Measurements from ENCODE around the gene CCL20.

Gene CCL20, protein sequence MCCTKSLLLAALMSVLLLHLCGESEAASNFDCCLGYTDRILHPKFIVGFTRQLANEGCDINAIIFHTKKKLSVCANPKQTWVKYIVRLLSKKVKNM

DNA sequence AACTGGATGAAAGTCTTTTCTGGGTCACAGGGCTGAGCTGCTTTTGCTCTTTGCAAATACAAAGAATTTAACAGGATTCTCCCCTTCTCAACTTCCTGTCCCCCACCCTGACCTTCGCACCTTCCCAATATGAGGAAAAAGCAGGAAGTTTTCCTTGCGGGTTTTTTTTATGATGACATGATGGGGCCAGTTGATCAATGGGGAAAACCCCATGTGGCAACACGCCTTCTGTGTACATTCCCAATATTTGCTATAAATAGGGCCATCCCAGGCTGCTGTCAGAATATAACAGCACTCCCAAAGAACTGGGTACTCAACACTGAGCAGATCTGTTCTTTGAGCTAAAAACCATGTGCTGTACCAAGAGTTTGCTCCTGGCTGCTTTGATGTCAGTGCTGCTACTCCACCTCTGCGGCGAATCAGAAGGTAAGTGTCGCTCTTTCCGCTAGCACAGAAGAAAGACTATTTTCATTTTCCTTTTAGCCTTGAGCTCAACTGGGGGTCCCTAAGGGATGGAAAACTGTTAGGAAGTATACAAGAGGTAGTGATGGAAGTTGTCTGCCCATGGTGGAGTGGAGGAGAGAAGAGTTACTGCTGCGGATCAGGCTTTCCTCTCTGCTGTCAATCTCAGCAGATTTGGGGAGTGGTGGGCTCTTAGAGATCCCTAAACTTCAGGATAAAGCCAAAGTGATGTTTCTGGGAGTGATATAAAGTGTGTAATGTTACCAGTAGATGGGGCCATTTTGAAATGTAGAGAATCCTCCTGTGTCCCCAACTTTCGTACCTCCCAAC lies at the start of gene CCL20:
CCL20 (plus strand) TSS at position 281 of the 792 bp plus-strand sequence; CDS start at position 351, 70 bp downstream.
- H3K9me3 ChIP-seq (ENCODE audit: control insufficient read depth, low read length), result no peaks in the 10 kb centered on the region
- H3K36me3 ChIP-seq (ENCODE audit: control insufficient read depth, insufficient read depth, low read length, severe bottlenecking), result no peaks in the 10 kb centered on the region
- no peaks in the 10 kb centered on the region for H3K27me3 ChIP-seq (replicated peaks; ENCODE audit: control insufficient read depth, insufficient read depth, low read length)
- no peak within 1 kb of the TSS for H3K4me3 ChIP-seq (ENCODE audit: low read length)
- H3K4me1 ChIP-seq (ENCODE audit: control insufficient read depth, insufficient read depth, low read length), result peaks cover 23% of the 10 kb centered on the region
- no peak within 1 kb of the TSS for H3K9ac ChIP-seq (ENCODE audit: low read length)
- no peak for DNase-seq (ENCODE audit: low read depth)

DNA sequence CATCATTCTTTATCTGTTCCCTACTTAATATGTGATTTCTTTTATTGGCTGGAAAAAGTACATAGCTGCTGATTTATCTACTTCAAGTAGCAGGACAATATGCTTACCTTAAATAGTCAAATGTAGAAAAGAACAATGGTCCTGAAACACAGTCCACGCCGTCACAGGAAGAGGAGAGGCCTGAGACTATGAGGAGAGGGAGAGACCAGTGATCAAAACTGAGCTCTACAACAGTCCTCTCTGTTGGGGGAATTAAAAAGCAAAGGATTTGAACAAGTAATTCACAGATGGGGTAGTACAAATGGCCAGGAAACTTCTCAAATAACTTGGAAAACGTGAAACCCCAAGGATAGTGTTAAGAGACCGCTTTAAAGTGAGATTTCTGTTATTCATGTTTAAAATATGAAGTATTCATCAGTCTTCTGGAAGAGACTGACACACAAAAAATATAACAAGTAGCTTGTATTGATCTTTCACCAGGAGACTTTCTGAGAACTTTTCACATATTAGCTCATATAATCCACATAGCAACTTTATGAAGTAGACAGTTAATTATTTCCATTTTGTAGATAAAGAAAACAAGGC lies 47.8 kb upstream of the CCL20 start:
- H3K4me3 ChIP-seq (ENCODE audit: low read length), result no peak overlapping the region
- no peaks in the 10 kb centered on the region for H3K36me3 ChIP-seq (ENCODE audit: control insufficient read depth, insufficient read depth, low read length, severe bottlenecking)
- H3K9ac ChIP-seq (ENCODE audit: low read length), result peak overlapping the region; percentile 52
- H3K9me3 ChIP-seq (ENCODE audit: control insufficient read depth, low read length), result no peaks in the 10 kb centered on the region
- H3K4me1 ChIP-seq (ENCODE audit: control insufficient read depth, insufficient read depth, low read length), result peaks cover 24% of the 10 kb centered on the region
- no peak for DNase-seq (ENCODE audit: low read depth)
- no peaks in the 10 kb centered on the region for H3K27me3 ChIP-seq (replicated peaks; ENCODE audit: control insufficient read depth, insufficient read depth, low read length)

DNA sequence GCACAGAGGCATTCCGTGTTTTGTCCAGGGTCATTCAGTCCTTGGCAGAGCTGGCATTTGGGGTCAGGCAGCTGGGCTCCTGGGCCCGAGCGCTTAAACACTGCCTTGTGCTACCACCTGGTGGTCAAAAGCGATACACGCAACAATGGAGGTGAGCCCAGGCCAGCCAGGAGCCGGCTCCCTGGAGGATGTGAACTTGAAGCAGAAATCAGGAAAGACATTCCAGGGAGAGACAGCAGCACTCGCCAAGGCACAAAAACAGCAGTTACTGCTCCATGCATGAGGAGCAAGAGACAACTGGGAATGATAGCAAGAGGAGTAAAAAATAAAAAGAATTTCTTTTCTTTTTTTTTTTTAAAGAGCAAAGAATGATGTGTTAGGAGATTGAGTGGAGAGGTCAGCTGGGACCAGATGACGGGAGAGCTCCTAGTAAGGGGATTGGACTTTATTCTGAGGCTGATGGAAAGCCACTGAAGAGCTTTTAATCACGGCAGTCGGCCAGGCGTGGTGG lies 47.2 kb upstream of the CCL20 start:
- Histone ChIP-seq H3K27me3 (replicated peaks; ENCODE audit: control insufficient read depth, insufficient read depth, low read length) (no peaks in the 10 kb centered on the region), H3K4me3 (ENCODE audit: low read length) (no peak overlapping the region), H3K9me3 (ENCODE audit: control insufficient read depth, low read length) (no peaks in the 10 kb centered on the region), H3K9ac (ENCODE audit: low read length) (peak overlapping the region; percentile 52), H3K36me3 (ENCODE audit: control insufficient read depth, insufficient read depth, low read length, severe bottlenecking) (no peaks in the 10 kb centered on the region), H3K4me1 (ENCODE audit: control insufficient read depth, insufficient read depth, low read length) (peaks cover 20% of the 10 kb centered on the region)
- peak; percentile 92 for DNase-seq (ENCODE audit: low read depth)

DNA sequence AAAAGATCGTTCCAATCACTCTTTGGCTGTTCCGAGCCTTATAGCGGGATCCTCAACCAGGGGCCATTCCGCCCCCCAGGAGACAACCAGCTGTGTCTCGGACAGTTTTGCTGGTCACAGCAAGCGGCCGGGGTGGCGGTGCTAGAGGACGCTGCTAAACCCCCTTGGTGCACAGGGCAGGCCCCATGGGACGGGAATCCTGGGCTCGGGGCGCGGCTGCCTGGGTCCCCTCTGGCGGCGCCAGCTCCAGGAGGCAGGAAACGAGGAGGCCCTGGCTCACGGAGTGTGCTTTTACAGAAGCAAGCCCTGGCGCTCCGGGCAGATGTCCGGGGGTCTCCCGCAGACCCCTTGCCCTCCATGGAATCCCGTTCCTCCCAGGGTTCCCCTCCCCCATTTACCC lies 45.8 kb upstream of the CCL20 start:
- Histone ChIP-seq H3K9ac (ENCODE audit: low read length) (no peak overlapping the region), H3K4me1 (ENCODE audit: control insufficient read depth, insufficient read depth, low read length) (peaks cover 10% of the 10 kb centered on the region), H3K4me3 (ENCODE audit: low read length) (no peak overlapping the region), H3K9me3 (ENCODE audit: control insufficient read depth, low read length) (no peaks in the 10 kb centered on the region), H3K27me3 (replicated peaks; ENCODE audit: control insufficient read depth, insufficient read depth, low read length) (no peaks in the 10 kb centered on the region), H3K36me3 (ENCODE audit: control insufficient read depth, insufficient read depth, low read length, severe bottlenecking) (no peaks in the 10 kb centered on the region)
- DNase-seq (ENCODE audit: low read depth), result no peak

DNA sequence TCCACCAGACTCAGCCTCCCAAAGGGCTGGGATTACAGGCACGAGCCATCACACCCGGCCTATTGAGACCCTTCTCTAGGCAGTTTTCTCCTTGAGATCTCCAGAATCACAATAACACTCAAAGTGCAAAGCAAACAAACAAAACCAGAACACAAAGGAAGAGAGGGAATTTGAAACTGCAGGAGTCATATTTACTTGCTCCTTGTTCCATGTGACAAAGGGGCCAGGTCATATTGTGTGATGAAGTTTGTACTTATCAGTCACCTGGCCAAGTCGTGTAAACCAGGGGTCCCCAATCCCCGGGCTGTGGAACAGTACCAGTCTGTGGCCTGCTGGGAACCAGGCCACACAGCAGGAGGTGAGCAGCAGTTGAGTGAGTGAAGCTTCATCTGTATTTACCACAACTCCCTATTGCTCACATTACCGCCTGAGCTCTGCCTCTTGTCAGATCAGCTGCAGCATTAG lies 41.4 kb upstream of the CCL20 start:
- no peak overlapping the region for H3K9ac ChIP-seq (ENCODE audit: low read length)
- no peaks in the 10 kb centered on the region for H3K36me3 ChIP-seq (ENCODE audit: control insufficient read depth, insufficient read depth, low read length, severe bottlenecking)
- no peak for DNase-seq (ENCODE audit: low read depth)
- no peaks in the 10 kb centered on the region for H3K4me1 ChIP-seq (ENCODE audit: control insufficient read depth, insufficient read depth, low read length)
- H3K4me3 ChIP-seq (ENCODE audit: low read length), result no peak overlapping the region
- no peaks in the 10 kb centered on the region for H3K27me3 ChIP-seq (replicated peaks; ENCODE audit: control insufficient read depth, insufficient read depth, low read length)
- H3K9me3 ChIP-seq (ENCODE audit: control insufficient read depth, low read length), result no peaks in the 10 kb centered on the region

DNA sequence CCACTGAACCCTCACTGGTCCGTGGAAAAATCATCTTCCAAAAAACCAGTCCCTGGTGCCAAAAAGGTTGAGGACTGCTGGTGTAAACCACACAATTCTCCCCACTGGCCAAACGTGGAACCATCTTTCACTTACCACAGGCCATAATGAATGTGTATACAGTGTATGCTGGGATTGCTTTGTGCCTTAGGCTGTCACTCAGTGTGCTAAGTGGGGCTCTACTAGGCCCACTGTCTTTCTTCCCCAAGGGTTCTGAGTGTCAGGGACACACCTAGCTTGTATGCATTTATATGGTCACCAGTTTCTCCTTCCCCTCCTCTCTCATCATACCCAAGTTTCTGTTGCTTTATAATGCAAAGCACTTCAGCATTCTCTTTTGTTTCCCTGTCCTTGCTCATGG lies 40.7 kb upstream of the CCL20 start:
- DNase-seq (ENCODE audit: low read depth), result no peak

DNA sequence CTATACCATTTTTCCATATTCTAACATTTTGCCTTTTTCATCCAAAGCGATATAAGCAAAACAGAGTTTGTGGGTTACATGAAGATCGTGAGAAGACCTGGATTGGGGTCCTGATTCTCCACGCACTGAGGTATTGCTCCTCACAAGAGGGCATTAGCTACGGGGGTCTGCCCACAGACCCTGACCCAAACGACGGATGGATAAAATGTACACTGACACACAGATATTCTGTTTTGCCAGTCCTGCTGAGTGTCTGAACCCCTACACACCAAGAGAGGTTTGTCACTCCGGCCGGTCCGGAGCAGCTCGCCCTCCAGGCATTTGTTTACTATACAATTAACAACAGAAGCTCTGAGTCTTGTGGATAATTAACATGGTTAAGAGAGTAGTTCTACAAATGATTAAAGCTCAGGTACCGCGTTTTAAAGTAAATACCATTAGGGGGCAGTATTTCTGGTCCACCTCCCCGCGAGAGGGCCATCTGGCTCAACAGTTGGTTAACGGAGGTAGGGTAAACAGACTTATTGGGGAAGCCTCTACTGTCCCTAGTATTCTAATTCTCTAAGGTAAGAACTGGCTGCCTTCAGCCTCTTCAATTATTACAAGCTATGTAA lies 39.5 kb upstream of the CCL20 start:
- H3K4me1 ChIP-seq (ENCODE audit: control insufficient read depth, insufficient read depth, low read length), result no peaks in the 10 kb centered on the region
- H3K4me3 ChIP-seq (ENCODE audit: low read length), result no peak overlapping the region
- no peaks in the 10 kb centered on the region for H3K36me3 ChIP-seq (ENCODE audit: control insufficient read depth, insufficient read depth, low read length, severe bottlenecking)
- no peaks in the 10 kb centered on the region for H3K27me3 ChIP-seq (replicated peaks; ENCODE audit: control insufficient read depth, insufficient read depth, low read length)
- H3K9ac ChIP-seq (ENCODE audit: low read length), result no peak overlapping the region
- no peak for DNase-seq (ENCODE audit: low read depth)
- no peaks in the 10 kb centered on the region for H3K9me3 ChIP-seq (ENCODE audit: control insufficient read depth, low read length)

More for the DNA sequence above, 40.7 kb upstream of the CCL20 start:
- Histone ChIP-seq H3K36me3 (ENCODE audit: control insufficient read depth, insufficient read depth, low read length, severe bottlenecking) (no peaks in the 10 kb centered on the region), H3K4me1 (ENCODE audit: control insufficient read depth, insufficient read depth, low read length) (no peaks in the 10 kb centered on the region), H3K9ac (ENCODE audit: low read length) (no peak overlapping the region), H3K9me3 (ENCODE audit: control insufficient read depth, low read length) (no peaks in the 10 kb centered on the region), H3K27me3 (replicated peaks; ENCODE audit: control insufficient read depth, insufficient read depth, low read length) (no peaks in the 10 kb centered on the region), H3K4me3 (ENCODE audit: low read length) (no peak overlapping the region)

DNA sequence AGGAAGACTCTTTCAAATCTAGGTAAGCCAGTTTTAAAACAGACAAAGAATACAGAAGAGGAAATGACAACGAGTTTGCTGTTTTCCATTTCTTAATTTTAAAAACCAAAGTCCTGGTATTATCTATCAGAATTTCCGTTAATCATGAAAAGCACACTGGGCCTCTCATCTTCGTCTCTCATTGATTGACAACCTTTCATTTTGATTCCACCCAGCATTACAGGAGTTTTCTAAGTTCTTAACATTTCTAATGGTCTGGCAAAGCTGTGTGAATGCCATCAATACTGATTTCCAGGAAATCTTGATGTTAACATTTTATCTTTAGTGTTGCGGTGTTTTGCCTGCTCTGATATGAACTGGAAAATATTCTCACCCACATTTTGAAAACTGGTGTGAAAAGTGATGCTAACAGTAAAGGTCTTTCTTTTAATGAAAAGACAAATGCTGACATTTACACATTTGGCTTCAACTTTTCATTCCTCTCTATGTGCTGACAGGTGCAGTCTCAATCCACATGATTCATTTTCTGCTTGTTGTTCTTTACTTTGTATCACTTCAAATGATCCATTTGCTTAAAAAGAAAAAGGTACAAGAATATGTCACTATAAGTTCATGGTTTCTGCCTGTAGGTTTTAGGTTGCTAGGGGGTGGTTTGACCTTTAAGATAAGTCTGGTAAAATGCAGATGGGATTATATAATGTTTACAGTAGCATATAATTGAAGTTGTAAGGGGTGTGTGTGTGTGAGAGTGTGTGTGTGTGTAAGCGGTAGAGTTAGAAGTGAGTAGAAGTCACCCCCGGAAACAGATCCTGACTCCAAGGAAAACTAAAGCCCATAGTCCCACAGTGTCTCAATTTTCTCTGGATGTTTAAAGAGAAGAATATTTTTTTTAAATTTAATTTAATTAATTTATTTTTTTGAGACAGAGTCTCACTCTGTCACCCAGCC lies 38.5 kb upstream of the CCL20 start:
- Histone ChIP-seq H3K36me3 (ENCODE audit: control insufficient read depth, insufficient read depth, low read length, severe bottlenecking) (no peaks in the 10 kb centered on the region), H3K27me3 (replicated peaks; ENCODE audit: control insufficient read depth, insufficient read depth, low read length) (no peaks in the 10 kb centered on the region)
- DNase-seq (ENCODE audit: low read depth), result no peak

DNA sequence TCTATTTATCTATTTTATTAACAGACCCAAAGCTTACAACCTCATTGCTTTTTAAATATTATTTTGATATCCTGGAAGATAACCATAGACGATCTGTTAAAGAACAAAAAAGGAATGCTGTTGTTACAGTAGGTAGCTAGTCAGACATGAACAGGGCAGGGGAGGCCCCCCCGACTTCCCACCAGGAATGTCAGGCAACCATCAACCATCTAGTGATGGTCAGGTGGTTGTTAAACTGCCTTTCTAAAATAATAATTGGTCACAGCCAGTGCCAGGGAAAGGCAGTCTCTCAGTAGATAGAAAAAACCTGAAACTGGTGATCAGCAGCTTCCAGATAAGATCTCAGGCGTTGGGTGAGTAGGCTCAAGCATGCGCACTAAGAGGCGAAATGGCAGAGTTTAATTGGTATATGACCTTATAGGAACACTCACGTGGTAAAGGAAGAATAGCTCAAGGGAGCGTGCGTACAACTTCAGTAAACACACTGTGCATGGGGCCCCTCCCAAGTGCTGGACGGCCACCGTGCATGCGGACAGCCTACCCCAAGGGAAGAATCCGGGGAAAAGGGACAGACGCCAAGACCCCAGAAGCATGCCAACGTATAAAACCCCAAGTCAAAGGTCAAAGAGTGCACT lies 32.5 kb upstream of the CCL20 start:
- DNase-seq (ENCODE audit: low read depth), result no peak
- no peak overlapping the region for H3K9ac ChIP-seq (ENCODE audit: low read length)

More for the DNA sequence above, 38.5 kb upstream of the CCL20 start:
- Histone ChIP-seq H3K4me3 (ENCODE audit: low read length) (no peak overlapping the region), H3K9ac (ENCODE audit: low read length) (no peak overlapping the region), H3K4me1 (ENCODE audit: control insufficient read depth, insufficient read depth, low read length) (no peaks in the 10 kb centered on the region), H3K9me3 (ENCODE audit: control insufficient read depth, low read length) (no peaks in the 10 kb centered on the region)

DNA sequence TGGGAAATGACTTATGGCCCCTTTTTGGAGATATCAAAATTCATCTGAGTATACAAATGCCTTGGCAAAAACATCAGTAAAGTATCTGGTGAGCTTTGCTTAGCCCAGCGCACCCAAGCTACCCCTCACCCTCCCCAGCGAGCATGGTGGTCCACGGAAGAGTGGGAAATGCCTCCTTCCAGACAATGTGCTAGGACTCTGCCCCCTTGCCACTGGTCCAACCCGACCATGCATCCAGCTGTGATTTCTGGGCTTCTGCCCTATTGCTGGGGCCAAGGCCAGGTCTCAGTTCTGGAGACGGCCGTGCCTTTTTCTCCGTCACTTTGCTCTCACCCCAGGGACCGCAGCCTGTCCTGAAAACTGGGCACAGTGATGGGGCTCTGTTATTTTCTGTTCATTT lies 31.8 kb upstream of the CCL20 start:
- no peaks in the 10 kb centered on the region for H3K36me3 ChIP-seq (ENCODE audit: control insufficient read depth, insufficient read depth, low read length, severe bottlenecking)
- no peak for DNase-seq (ENCODE audit: low read depth)
- no peak overlapping the region for H3K9ac ChIP-seq (ENCODE audit: low read length)
- H3K4me1 ChIP-seq (ENCODE audit: control insufficient read depth, insufficient read depth, low read length), result no peaks in the 10 kb centered on the region
- no peak overlapping the region for H3K4me3 ChIP-seq (ENCODE audit: low read length)
- H3K9me3 ChIP-seq (ENCODE audit: control insufficient read depth, low read length), result no peaks in the 10 kb centered on the region
- H3K27me3 ChIP-seq (replicated peaks; ENCODE audit: control insufficient read depth, insufficient read depth, low read length), result no peaks in the 10 kb centered on the region

More for the DNA sequence above, 32.5 kb upstream of the CCL20 start:
- H3K4me1 ChIP-seq (ENCODE audit: control insufficient read depth, insufficient read depth, low read length), result no peaks in the 10 kb centered on the region
- H3K27me3 ChIP-seq (replicated peaks; ENCODE audit: control insufficient read depth, insufficient read depth, low read length), result no peaks in the 10 kb centered on the region
- no peaks in the 10 kb centered on the region for H3K9me3 ChIP-seq (ENCODE audit: control insufficient read depth, low read length)
- no peak overlapping the region for H3K4me3 ChIP-seq (ENCODE audit: low read length)
- no peaks in the 10 kb centered on the region for H3K36me3 ChIP-seq (ENCODE audit: control insufficient read depth, insufficient read depth, low read length, severe bottlenecking)

Data from adipocyte (in vitro differentiated cells).